HG03045 (cell line): Measurements from ENCODE around the gene MAGEA9B.
"Not testable (repeated sequence)": the region's sequence is repeated elsewhere in the genome, so short reads cannot be mapped to it uniquely, and the experiment has no call there.

Experiments
- ATAC-seq: cut with Tn5 transposase; IDR thresholded peaks from one replicate; pipeline ENCODE4 v1.9.1; 2021; ENCODE audit warnings: mild to moderate bottlenecking, moderate library complexity; ENCODE audit not compliant: unreplicated experiment

MAGEA9B gene

DNA sequence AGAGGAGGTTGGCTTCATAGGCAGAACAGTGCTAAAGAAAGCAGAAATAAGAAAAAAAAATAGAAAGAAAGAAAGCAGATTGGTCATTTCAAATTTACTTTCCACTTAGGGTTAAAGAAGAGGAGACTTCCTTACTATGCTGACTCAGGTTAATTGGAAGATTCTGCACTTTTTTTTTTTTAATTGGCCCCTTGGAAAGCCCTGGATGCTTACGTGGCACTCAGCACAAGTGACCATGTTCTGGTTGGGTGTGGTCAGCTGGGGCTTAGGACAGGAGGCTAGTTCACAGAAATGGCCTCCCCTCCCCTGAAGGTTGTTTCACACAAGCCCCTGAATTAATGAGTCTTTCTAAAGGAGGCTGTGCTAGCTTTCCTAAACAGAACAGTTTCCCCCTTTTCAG, 14.5 kb downstream of the MAGEA9B start:
- ATAC-seq = no peak

- no peak for ATAC-seq
These were observed 15.5 kb downstream of the MAGEA9B start for GRCh38 chrX:149571770-149572169.

DNA sequence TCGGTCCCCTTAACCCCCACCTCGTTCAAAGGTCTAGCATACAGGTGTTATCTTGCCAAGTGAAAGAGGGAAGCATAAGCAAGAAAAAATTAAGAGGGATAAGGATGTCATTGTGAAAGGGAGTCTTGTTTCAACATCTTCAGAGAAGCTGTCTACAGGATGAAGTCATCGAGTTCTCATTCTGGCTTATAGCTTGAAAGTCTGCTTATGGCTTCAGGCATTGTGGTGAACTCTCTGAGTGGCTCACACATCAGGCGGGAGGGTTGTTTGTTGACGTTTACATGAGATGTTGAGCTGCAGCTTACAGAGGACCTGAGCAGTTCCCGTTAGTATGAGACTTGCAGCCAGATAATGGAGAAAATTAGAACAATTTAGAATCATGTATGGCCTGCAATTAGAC, 16.6 kb downstream of the MAGEA9B start:
- no peak for ATAC-seq

DNA sequence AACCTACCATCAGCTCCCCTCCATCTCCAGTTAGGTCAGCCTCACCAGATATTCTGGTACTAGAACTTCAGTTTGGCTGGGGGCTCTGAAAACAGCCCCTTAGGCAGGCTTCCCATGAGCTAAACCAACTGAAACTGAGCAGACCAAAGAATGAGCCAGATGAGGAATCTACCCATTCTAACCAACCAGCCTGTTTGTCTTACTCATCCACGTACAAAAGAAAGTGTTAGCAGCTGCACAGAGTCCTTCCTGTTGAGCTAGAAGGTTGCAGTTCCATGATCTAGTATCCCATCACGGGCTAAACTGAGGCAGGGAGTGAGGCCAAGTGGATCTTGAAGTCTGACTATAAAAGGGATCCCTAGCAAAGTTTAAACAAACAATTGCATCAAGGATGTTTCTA, 17.5 kb downstream of the MAGEA9B start:
- no peak for ATAC-seq

GRCh38 chrX:149568701-149569296, 18.5 kb downstream of the MAGEA9B start:
- ATAC-seq = no peak

- no peak for ATAC-seq
These were observed 19.4 kb downstream of the MAGEA9B start for GRCh38 chrX:149567621-149568417.

DNA sequence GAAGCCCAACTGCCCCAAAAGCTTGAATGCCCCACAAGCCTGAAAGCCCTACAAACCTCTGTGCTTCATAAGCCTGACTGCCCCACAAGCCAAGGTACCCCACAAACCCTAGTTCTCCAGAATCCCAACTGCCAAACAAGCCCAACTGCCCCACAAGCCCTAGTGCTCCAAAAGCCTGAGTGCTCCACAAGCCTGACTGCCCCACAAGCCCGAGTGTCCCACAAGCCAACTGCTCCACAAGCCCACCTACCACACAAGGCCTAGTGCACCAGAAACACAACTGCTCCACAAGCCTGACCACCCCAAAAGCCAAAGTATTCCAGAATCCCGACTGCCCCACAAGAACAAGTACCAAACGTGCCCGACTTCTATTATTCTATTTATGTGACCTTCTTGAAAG, 23.9 kb downstream of the MAGEA9B start:
- ATAC-seq = no peak

DNA sequence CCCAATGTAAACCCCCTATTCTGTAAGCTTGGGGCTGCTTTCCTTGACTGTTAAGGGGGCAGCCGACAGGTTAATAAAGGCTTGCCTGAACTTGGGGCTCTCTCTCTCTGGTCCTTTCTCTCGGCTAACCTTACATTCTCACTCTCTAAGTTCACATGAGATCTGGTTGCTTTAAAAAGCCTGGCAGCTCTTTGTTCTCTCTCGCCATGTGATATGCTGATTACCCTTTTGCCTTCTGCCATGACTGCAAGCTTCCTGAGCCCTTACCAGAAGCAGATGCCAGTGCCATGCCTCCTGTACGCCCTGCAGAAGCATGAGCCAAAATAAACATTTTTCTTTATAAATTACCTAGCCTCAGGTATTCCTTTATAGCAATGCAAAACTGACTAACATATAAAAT, 32.0 kb downstream of the MAGEA9B start:
- not testable (repeated sequence) for ATAC-seq

- not testable (repeated sequence) for ATAC-seq
These were observed 35.4 kb downstream of the MAGEA9B start for GRCh38 chrX:149551939-149552248.

DNA sequence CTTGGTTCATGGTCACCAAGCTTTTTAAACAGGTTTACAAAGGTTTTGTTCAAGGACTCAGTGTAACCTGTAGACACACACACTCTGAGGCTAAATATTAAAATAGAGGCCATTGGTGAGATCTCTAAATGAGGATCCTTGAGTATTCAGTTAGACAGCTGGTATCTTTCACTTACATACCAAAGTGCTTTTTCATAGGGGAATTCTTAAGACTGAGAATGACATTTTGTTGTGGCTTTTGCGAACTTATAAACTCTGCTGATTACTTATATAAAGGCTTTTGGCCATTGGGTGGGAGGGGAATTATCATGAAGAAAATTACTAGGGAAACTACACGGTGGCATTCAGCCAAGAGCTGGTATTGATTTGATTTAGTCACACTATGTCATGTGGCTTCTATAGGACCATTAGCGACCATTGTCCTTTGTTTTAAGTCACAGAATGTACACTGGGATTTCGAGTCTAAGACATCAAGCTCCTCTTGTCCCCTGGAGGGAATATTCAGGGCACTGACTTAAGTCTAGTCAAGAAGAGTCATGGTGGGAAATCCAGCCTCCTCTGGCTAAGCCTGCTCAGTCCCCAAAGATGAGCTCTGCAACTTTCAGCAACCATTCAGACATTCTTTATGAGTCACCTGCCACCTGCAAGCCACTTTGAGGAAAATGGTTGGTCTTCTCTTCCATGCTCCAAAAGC, 35.9 kb downstream of the MAGEA9B start:
- ATAC-seq = not testable (repeated sequence)

DNA sequence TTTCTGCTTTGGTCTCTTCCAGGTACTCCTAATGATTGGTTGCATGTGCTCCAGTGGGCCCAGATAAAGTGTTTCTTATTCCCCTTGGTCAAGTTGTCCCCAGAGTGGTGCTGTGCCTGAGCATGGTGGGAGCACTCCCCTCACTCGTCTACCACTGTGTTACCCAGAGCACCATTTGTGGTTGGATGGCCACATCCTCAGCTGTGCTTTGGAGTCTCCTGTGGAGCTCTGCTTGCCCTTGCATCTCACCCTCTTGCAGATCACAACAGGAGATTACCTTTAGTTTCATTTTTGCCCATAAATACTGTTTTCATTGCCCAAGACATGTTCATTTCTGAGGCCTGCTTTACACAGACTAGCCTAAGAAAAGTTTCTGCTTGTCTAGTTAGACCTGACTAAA, 36.8 kb downstream of the MAGEA9B start:
- ATAC-seq = not testable (repeated sequence)

DNA sequence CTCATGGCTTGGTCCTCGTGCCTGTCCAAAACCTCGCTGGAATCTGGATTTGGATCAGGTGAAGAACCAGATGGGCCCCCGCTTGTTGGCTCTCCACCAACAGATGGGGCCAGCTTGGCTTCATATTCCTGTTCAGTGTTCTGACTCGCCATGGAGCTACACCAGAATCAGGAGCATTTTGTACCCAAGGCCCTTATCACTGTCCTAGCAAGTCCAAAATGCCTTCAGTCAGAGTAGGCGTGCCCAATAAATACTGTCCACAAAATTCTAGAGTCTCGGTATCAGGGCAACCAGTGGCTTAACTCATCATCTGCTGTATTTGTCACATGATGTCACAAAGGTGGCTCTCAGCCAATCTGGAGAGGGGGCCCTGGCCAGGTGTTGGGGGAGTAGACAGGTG, 37.6 kb downstream of the MAGEA9B start, which contains the start of gene HSFX3:
Gene HSFX3 (minus strand): TSS at position 224 of the 400 bp plus-strand sequence. CDS start 72 bp downstream, at position 152.
- not testable (repeated sequence) for ATAC-seq

DNA sequence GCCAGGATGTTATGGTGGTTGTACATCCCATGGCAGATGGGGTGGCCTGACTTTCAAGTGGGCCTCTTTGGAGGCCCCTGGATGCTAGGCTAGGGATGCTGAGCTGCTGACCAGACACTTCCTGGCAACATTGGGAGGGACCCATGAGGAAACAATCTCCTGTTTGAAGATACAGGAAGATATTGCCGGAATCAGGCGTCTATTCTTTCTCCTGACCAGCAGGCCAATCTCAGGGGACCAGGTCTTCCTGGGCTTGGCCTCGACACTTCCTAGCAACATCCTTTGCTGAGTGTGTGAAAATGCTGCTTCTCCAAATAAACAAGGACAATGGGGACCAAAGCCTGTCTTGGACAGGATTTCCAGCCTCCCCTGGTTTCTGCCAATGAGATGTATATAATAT, 39.5 kb downstream of the MAGEA9B start:
- not testable (repeated sequence) for ATAC-seq

- not testable (repeated sequence) for ATAC-seq
These were observed 40.3 kb downstream of the MAGEA9B start for GRCh38 chrX:149546962-149547361.

DNA sequence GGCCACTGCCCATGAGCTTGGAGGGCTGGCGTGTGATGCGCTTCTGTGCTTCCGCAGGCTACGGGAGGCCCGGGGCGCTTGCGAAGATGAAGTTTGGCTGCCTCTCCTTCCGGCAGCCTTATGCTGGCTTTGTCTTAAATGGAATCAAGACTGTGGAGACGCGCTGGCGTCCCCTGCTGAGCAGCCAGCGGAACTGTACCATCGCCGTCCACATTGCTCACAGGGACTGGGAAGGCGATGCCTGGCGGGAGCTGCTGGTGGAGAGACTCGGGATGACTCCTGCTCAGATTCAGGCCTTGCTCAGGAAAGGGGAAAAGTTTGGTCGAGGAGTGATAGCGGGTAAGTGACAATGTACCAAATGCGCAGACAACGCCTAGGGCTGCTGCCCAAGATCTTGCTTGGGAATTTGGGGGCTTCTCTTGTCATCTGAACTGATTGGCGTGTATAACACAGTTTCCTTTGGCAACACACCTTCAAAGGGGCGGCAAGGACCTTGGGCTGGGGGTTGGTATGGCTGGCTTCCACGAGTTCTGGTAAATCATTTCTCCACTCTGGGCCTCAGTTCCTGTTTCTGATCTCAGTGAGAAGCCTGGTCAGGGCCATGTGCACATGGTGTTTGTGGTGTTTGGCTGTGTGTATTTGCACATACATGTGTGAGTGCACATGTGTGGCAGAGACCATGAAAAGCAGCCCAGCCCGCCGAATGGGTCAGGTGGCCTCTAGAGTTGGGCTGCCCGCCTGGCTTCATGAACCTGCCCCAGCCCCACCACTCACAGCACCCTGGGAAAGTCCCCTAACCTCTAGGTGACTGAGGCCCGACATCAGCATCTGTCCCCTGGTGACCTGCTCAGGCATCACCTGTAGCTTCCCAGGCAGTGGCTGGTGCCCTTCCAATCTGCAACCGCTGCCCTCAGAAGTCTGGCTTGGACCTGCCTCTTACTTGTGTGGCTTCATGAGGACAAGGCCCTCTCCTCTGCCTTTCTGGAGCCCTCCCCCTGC, 41.4 kb downstream of the MAGEA9B start:
- ATAC-seq = not testable (repeated sequence)

DNA sequence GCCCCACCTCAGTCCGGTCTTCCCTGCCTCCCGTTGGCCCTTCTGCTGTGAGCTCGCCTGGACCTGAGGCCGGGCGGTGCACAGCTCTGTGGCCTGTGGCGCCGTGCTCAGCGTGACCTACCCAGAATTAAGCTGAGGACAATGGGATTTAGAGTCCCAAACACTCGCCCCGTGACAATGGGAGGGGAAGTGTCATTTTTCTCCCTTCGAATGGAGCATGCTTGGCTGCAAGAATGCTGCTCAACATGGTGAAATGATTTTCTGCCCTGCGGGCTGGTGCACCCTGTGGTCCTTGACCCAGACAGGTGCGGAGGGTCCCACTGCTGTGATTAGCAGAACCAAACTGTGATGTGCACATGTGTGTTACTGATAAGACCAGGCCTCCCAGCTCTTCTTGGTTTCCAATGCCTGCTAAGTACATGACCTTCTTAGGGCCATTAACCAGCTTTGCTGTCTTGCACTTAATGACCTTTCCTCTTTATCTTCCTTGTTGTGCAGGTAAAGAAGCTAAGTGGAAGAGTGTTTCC, 45.7 kb downstream of the MAGEA9B start:
- no peak for ATAC-seq

DNA sequence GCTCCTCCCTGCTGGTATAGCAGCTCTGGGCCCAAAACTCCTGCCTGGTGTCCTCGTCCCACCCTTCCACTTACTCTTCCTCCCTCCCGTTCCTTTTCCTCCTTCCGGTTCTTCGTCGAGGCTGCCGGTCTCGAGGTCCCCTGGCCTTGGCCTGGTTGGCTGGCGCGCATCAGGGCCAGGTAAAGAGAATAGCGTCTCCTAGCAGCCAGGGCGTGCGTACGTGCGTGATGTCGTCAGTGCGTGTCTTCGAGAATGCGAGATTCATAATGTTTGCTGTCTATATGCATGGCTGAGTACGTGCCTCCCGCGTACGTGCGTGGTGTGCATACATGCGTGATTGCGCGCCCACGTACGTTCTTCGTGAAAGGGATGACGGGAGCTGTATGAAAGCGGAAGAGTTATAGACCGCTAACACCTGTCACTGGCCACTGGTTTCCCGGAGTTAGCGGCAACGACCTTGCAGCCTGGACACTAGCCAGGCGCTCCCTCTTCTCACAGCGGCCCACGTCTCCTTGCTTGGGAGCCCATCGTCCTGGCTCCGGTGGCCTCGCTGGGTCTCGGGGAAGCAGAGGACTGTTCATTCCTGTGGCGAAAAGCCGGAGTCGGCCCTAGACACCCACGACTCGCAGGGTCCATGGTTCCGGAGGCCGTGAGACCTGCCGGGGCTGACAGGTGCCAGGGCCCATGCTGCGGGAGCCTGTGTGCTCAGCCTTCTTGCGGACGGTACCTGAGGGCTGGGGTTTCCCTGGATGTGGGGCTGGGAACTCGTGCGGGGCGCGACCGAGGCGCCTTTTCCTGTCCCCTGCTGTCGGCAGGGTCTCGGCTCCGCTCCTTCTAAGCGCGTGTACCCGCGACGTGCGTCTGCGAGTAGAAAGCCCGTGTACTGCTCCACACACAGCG, 46.4 kb downstream of the MAGEA9B start, which contains the start of gene EOLA1:
Gene EOLA1 (plus strand): TSS at position 392 of the 900 bp plus-strand sequence. CDS start 4,619 bp downstream, outside the sequence.
- ATAC-seq = peak; percentile 76

DNA sequence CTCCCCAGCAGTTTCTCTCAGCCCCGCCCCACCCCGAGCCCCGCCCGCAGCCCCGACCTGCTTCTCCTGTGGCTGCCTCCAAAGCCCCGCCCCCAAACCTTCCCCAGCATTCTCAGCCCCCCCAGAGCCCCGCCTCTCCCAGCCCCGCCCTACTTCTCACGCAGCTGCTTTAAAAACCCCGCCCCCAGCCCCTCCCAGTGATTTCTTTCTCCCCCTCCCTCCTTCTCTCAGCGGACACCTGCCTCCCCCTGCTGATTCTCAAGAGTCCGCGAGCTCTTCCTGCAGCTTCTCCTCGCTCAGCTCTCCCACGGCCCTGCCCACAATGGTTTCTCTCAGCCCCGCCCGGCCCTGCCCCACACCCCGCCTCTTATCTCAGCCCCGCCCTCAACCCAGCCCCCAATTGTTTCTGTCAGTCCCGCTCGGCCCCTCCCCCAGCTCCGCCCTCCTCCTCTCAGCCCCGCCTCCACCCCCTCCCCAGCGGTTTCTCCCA, 47.1 kb downstream of the MAGEA9B start:
- peak; percentile 6 for ATAC-seq
